HepG2 (cell line): ENCODE data around the gene OSR1. TPM values are rescaled to one million over a fixed set of nuclear protein-coding genes. Genes with fewer than 3 reads are reported as not detected.

Source experiments
- ATAC-seq: fragments of 200-7000 bp; cut with Tn5 transposase; 3 replicates; pipeline ENCODE4 v1.9.1; 2020; ENCODE audit warnings: mild to moderate bottlenecking, moderate library complexity
- BruUV-seq: library from RNA; stranded (reverse); fragments of 400-500 nt; replicated peaks from 2 replicates; lab custom pipeline; 2021; lab: Mats Ljungman, UMichigan
- CTCF ChIA-PET: fragments of 300-600 bp; formaldehyde crosslinking; extraction: SDS; loops from one replicate; lab custom pipeline; 2021; ENCODE audit warnings: low total read pairs, inconsistent platforms, low intra/inter-chr PET ratio; lab: Yijun Ruan, JAX
- POLR2A ChIA-PET: fragments of 350-600 bp; sonication (Branson Sonifier 250); formaldehyde crosslinking; loops from one replicate; lab custom pipeline; 2020; ENCODE audit warnings: antibody characterized with exemption, inconsistent platforms; lab: Yijun Ruan, JAX
- DNase-seq: peaks from one replicate; pipeline ENCODE4 v3.0.0-alpha.2; 2015; ENCODE audit warnings: low spot score
- FAIRE-seq: peaks from 3 replicates; lab custom pipeline; 2011; peaks lifted over from hg19 to GRCh38; lab: Jason Lieb, UNC
- H2AFZ ChIP-seq: one replicate; pipeline ENCODE4 v1.6.1; 2011; ENCODE audit warnings: low read length, inconsistent platforms
- H3K27ac ChIP-seq: fragments of 300-600 bp; 3 replicates; pipeline ENCODE4 v1.8.0; 2011; ENCODE audit warnings: mixed run types, mild to moderate bottlenecking, mixed read lengths, low read length, inconsistent platforms; ENCODE audit not compliant: insufficient read depth; ENCODE audit errors: extremely low read length
- H3K27me3 ChIP-seq, 2 experiments: fragments of 200-600 bp in 1 of 2; 2 replicates in 1 of 2; 3 replicates in 1 of 2; pipeline versions ENCODE4 v1.6.0 to v1.8.0; 2011; ENCODE audit warnings: low read length in 2 of 2, mild to moderate bottlenecking in 2 of 2, moderate library complexity in 2 of 2, inconsistent platforms in 1 of 2; ENCODE audit not compliant: insufficient read depth in 2 of 2, control insufficient read depth in 1 of 2
- H3K36me3 ChIP-seq, 2 experiments: fragments of 200-600 bp in 1 of 2; replicated peaks in 1 of 2; 2 replicates in 1 of 2; 3 replicates in 1 of 2; pipeline versions ENCODE4 v1.5.1 to v1.8.0; 2011; ENCODE audit warnings: low read length in 2 of 2, inconsistent platforms in 1 of 2; ENCODE audit not compliant: insufficient read depth in 2 of 2, control insufficient read depth in 1 of 2
- H3K4me1 ChIP-seq: 2 replicates; pipeline ENCODE4 v1.5.1; 2012; ENCODE audit warnings: low read length, inconsistent platforms; ENCODE audit not compliant: insufficient read depth
- H3K4me2 ChIP-seq: 2 replicates; pipeline ENCODE4 v1.6.0; 2011; ENCODE audit warnings: low read depth, low read length, inconsistent platforms
- H3K4me3 ChIP-seq, 3 experiments: fragments of 200-600 bp in 1 of 3; sonication (generic), shearing (Covaris generic) in 1 of 3; replicated peaks in 1 of 3; 2 replicates each; pipeline ENCODE4 v1.5.1; 2011 to 2016; ENCODE audit warnings: low read length in 3 of 3, inconsistent platforms in 2 of 3, low read depth in 2 of 3, mild to moderate bottlenecking in 2 of 3, control low read depth in 1 of 3, mixed read lengths in 1 of 3; ENCODE audit not compliant: insufficient read depth in 1 of 3
- H3K79me2 ChIP-seq: one replicate; pipeline ENCODE4 v1.6.1; 2011; ENCODE audit warnings: low read length, inconsistent platforms; ENCODE audit not compliant: insufficient read depth
- H3K9ac ChIP-seq: 2 replicates; pipeline ENCODE4 v1.6.0; 2011; ENCODE audit warnings: mild to moderate bottlenecking, low read depth, low read length, inconsistent platforms; ENCODE audit not compliant: insufficient read depth
- H3K9me3 ChIP-seq: 2 replicates; pipeline ENCODE4 v1.5.1; 2012; ENCODE audit warnings: mild to moderate bottlenecking, low read length
- H4K20me1 ChIP-seq: 2 replicates; pipeline ENCODE4 v1.6.0; 2011; ENCODE audit warnings: inconsistent platforms, mild to moderate bottlenecking, low read length, moderate library complexity; ENCODE audit not compliant: insufficient read depth
- ELF1 ChIP-seq: sonication (generic); formaldehyde crosslinking; IDR thresholded peaks from 2 replicates; pipeline ENCODE4 v1.4.0; 2020; ENCODE audit warnings: missing genetic modification reagents
- HNF1B ChIP-seq: sonication (generic); formaldehyde crosslinking; IDR thresholded peaks from 2 replicates; pipeline ENCODE4 v1.5.1; 2020; ENCODE audit warnings: mild to moderate bottlenecking, moderate library complexity, missing genetic modification reagents
- MBNL3 ChIP-seq: fragments of 250-450 bp; sonication (Bioruptor Pico); conservative IDR thresholded peaks from 2 replicates; pipeline ENCODE4 v1.8.0; 2022; ENCODE audit warnings: mild to moderate bottlenecking, inconsistent platforms
- MTA1 ChIP-seq: sonication (generic); formaldehyde crosslinking; IDR thresholded peaks from 2 replicates; pipeline ENCODE4 v1.4.0; 2020; ENCODE audit warnings: missing genetic modification reagents, mild to moderate bottlenecking, borderline replicate concordance
- PAWR ChIP-seq: sonication (generic); formaldehyde crosslinking; IDR thresholded peaks from 2 replicates; pipeline ENCODE4 v1.4.0; 2020; ENCODE audit warnings: missing genetic modification reagents, mild to moderate bottlenecking, borderline replicate concordance
- PPARG ChIP-seq: conservative IDR thresholded peaks from 2 replicates; pipeline ENCODE4 v1.6.1; 2016; ENCODE audit warnings: missing biosample characterization, missing genetic modification reagents
- SATB2 ChIP-seq: sonication (generic); formaldehyde crosslinking; IDR thresholded peaks from 2 replicates; pipeline ENCODE4 v1.5.0; 2020; ENCODE audit warnings: missing genetic modification reagents
- SIN3A ChIP-seq: IDR thresholded peaks from 2 replicates; pipeline ENCODE4 v1.6.1; 2011; ENCODE audit warnings: low read depth, mild to moderate bottlenecking, control low read depth, low read length, borderline replicate concordance
- ZFP36 ChIP-seq: fragments of 150-350 bp; IDR thresholded peaks from 2 replicates; pipeline ENCODE4 v1.6.1; 2018; ENCODE audit warnings: borderline replicate concordance, low read length, low read depth; ENCODE audit not compliant: partially characterized antibody
- ZFP41 ChIP-seq: sonication (generic); formaldehyde crosslinking; IDR thresholded peaks from 2 replicates; pipeline ENCODE4 v1.4.0; 2020; ENCODE audit warnings: mild to moderate bottlenecking, missing genetic modification reagents, borderline replicate concordance
- ZFP90 ChIP-seq: sonication (generic); formaldehyde crosslinking; IDR thresholded peaks from 2 replicates; pipeline ENCODE4 v1.8.0; 2022; ENCODE audit warnings: missing genetic modification reagents, mild to moderate bottlenecking, inconsistent platforms, borderline replicate concordance
- ZNF547 ChIP-seq: sonication (generic); formaldehyde crosslinking; IDR thresholded peaks from 2 replicates; pipeline ENCODE4 v1.5.1; 2020; ENCODE audit warnings: mild to moderate bottlenecking, missing genetic modification reagents
- ZNF891 ChIP-seq: sonication (generic); formaldehyde crosslinking; IDR thresholded peaks from 2 replicates; pipeline ENCODE4 v1.5.0; 2020; ENCODE audit warnings: mild to moderate bottlenecking, missing genetic modification reagents
- ZZZ3 ChIP-seq: sonication (generic); formaldehyde crosslinking; IDR thresholded peaks from 2 replicates; pipeline ENCODE4 v1.4.0; 2020; ENCODE audit warnings: missing genetic modification reagents, mild to moderate bottlenecking, borderline replicate concordance
- WGBS: methylation state at CpG from one replicate; pipeline ENCODE4 v1.1.6; 2017; ENCODE audit warnings: low lambda C conversion rate; 5-methylcytosine and 5-hydroxymethylcytosine counted together
- in situ Hi-C: cut with HindIII; loops from 2 replicates; pipeline ENCODE4 v1.10.0; 2017; ENCODE audit warnings: low pct_unique_long_range_greater_than_20kb; ENCODE audit not compliant: extremely low pct_ligation_motif_present
- intact Hi-C: fragments of 100-400 bp; cut with micrococcal nuclease; formaldehyde crosslinking; loops from one replicate; pipeline ENCODE4 v1.10.0; 2022; ENCODE audit not compliant: unreplicated experiment
- polyA plus RNA-seq, 8 experiments: library from polyadenylated mRNA; depleted of rRNA in 3 of 8; stranded (reverse) in 7 of 8; unstranded in 1 of 8; fragments of >200 nt; fragmentation: Illumina TruSeq in 4 of 8; extraction: Trizol in 4 of 8; gene quantifications; 2 replicates each; pipeline versions ENCODE4 v1.2.1 to v1.2.3, GENCODE V29; 2011 to 2016; ENCODE audit warnings: low read depth in 4 of 8, missing spikeins in 1 of 8, mixed read lengths in 1 of 8; ENCODE audit not compliant: insufficient read depth in 1 of 8
- total RNA-seq, 5 experiments: library from RNA; depleted of rRNA; stranded (reverse); fragments of >200 nt; fragmentation: Illumina TruSeq; extraction: Trizol; gene quantifications; 2 replicates each; pipeline ENCODE4 v1.2.3, GENCODE V29; 2016; ENCODE audit warnings: low read depth in 1 of 5
- TF ChIP-seq, protein P1 (sequence below): sonication (generic); formaldehyde crosslinking; IDR thresholded peaks from 2 replicates; pipeline ENCODE4 v1.5.0; 2020; ENCODE audit warnings: missing genetic modification reagents
- TF ChIP-seq, protein P2 (sequence below): IDR thresholded peaks from 2 replicates; pipeline ENCODE4 v1.6.1; 2016; ENCODE audit warnings: missing compliant biosample characterization, missing genetic modification reagents, borderline replicate concordance
- TF ChIP-seq, protein P3 (sequence below): sonication (generic); formaldehyde crosslinking; IDR thresholded peaks from 2 replicates; pipeline ENCODE4 v1.8.0; 2022; ENCODE audit warnings: mild to moderate bottlenecking, missing genetic modification reagents, moderate library complexity

Gene OSR1
- total and polyA plus RNA-seq, 2 of the 13 experiments (the other 11 are each of a cell fraction or from before 2014, with no cell fraction given), result 0.63 to 1.1 TPM

- Histone ChIP-seq H3K4me3 (no peak overlapping the region), H3K9me3 (no peaks in the 10 kb centered on the region), H3K4me2 (no peak overlapping the region), H2AFZ (no peak overlapping the region), H3K4me1 (peaks cover 18% of the 10 kb centered on the region), H3K79me2 (no peaks in the 10 kb centered on the region), H3K27ac (no peak overlapping the region), H3K27me3 (peaks cover 5 to 28% of the 10 kb centered on the region in 2 experiments; a peak in 4 of 5 replicates), H4K20me1 (no peaks in the 10 kb centered on the region), H3K36me3 (no peaks in the 10 kb centered on the region), H3K9ac (no peak overlapping the region)
- WGBS, result 32% methylated on average over 3 of the region's 3 CpGs
- FAIRE-seq (no peak), ATAC-seq (no peak), DNase-seq (no peak)
- ChIA-PET POLR2A (no interaction called here), CTCF (no interaction called here)
- intact Hi-C loops, result no loop called here
- in situ Hi-C loops, result loop anchor here (5.0 kb wide), 1 partner anchor 507 kb away; no protein-coding TSS in a partner anchor
- BruUV-seq, result no TSS peak
- TF ChIP-seq ZFP90 (CRISPR knock-in tag) (no peak), ZFP41 (no peak), ZNF891 (CRISPR knock-in tag) (no peak), PPARG (CRISPR knock-in tag) (no peak), ZZZ3 (CRISPR knock-in tag) (no peak), HNF1B (CRISPR knock-in tag) (no peak), MBNL3 (CRISPR knock-in tag) (no peak), ELF1 (CRISPR knock-in tag) (no peak), MTA1 (CRISPR knock-in tag) (no peak), ZNF547 (CRISPR knock-in tag) (no peak), SIN3A (no peak), ZFP36 (no peak), PAWR (CRISPR knock-in tag) (no peak), SATB2 (no peak)
- TF ChIP-seq, protein P1, sequence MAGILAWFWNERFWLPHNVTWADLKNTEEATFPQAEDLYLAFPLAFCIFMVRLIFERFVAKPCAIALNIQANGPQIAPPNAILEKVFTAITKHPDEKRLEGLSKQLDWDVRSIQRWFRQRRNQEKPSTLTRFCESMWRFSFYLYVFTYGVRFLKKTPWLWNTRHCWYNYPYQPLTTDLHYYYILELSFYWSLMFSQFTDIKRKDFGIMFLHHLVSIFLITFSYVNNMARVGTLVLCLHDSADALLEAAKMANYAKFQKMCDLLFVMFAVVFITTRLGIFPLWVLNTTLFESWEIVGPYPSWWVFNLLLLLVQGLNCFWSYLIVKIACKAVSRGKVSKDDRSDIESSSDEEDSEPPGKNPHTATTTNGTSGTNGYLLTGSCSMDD (CRISPR knock-in tag), result no peak
- TF ChIP-seq, protein P2, sequence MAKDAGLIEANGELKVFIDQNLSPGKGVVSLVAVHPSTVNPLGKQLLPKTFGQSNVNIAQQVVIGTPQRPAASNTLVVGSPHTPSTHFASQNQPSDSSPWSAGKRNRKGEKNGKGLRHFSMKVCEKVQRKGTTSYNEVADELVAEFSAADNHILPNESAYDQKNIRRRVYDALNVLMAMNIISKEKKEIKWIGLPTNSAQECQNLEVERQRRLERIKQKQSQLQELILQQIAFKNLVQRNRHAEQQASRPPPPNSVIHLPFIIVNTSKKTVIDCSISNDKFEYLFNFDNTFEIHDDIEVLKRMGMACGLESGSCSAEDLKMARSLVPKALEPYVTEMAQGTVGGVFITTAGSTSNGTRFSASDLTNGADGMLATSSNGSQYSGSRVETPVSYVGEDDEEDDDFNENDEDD (CRISPR knock-in tag), result no peak
- TF ChIP-seq, protein P3, sequence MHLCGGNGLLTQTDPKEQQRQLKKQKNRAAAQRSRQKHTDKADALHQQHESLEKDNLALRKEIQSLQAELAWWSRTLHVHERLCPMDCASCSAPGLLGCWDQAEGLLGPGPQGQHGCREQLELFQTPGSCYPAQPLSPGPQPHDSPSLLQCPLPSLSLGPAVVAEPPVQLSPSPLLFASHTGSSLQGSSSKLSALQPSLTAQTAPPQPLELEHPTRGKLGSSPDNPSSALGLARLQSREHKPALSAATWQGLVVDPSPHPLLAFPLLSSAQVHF, result no peak
These were observed 3.4 kb downstream of the OSR1 start for GRCh38 chr2:19355014-19355405.
